Measurements from ENCODE around the gene OR6C75.

DNA sequence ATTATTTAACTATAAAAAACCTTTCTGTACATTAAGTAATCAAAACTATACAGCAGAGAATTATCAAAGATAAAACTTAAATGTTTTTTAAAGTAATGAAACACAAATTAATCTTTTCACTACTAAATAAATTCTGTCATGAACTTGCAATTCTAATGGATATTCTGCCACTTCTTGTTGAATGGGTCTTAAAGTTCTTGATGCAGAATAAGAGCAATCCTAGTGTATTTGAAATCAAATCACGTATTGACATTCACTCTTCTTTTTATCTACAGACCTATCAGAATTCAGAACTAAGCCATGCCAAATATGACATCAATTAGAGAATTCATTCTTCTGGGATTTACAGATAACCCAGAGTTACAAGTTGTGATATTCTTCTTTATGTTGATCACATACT is 37.5 kb downstream of the OR6C75 start, which contains the start of gene OR6C65:
- TF ChIP-seq SUZ12 (IDR thresholded peaks at IDR 0.05) (no peak), ELF4 (IDR thresholded peaks at IDR 0.05) (no peak)

Measured in HEK293T (cell line).